HG02678 (cell line): ENCODE measurements around the gene ZNF85.
"Not testable (repeated sequence)": the region's sequence is repeated elsewhere in the genome, so short reads cannot be mapped to it uniquely, and the experiment has no call there.

Source experiments
- ATAC-seq: cut with Tn5 transposase; IDR thresholded peaks from one replicate; pipeline ENCODE4 v1.9.1; 2021; ENCODE audit warnings: mild to moderate bottlenecking, moderate library complexity; ENCODE audit not compliant: unreplicated experiment

ZNF85 gene

GRCh38 chr19:20923077-20923871, at the start of gene ZNF85:
ZNF85 (plus strand) TSS chr19:20923251; CDS start chr19:20923401, 150 bp downstream.
- peak; percentile 90 for ATAC-seq

- no peak for ATAC-seq
Measured at GRCh38 chr19:20879501-20879900, 43.5 kb upstream of the ZNF85 start.

- ATAC-seq = no peak
Measured at GRCh38 chr19:20912973-20913372, 10.1 kb upstream of the ZNF85 start.

DNA sequence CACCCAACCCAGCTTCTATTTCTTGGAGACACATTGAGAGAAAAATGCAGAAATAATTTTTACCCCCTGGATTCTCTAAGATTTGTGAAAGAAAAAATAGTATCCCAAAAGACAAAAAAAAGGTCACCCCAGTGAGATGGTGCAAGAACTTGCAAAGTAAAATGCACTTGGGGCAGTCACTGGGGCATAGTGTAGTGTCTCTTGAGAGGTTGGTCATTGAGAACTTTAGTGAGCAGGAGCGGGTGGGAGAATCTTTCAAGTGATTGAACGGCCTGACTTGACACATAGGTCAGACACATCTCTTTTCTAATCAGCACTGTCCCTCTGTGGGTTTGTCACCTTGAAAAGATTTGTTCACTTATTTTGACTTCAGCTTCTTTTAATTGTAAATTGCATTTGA, 2.4 kb downstream of the ZNF85 start:
- ATAC-seq = no peak

- no peak for ATAC-seq
Measured at GRCh38 chr19:20926796-20927195, 3.7 kb downstream of the ZNF85 start.

DNA sequence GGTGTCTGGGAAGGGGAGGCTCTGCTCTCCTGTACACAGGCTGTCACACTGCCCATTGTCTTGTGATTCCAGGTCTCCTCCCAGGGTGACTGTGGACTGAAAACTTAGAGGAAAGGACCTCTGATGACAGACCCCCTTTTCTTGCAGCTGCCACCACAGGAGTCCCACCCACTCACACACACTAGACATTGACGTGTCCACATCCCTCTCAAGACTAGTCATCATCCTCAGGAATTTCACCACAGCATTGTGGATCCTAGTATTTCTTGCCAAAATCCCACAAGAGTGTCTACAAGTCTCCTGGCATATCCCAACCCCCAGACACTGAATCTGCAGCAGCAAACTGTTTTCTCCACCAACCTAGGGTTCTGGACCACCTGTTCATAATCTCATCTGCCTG, 5.3 kb downstream of the ZNF85 start:
- no peak for ATAC-seq

DNA sequence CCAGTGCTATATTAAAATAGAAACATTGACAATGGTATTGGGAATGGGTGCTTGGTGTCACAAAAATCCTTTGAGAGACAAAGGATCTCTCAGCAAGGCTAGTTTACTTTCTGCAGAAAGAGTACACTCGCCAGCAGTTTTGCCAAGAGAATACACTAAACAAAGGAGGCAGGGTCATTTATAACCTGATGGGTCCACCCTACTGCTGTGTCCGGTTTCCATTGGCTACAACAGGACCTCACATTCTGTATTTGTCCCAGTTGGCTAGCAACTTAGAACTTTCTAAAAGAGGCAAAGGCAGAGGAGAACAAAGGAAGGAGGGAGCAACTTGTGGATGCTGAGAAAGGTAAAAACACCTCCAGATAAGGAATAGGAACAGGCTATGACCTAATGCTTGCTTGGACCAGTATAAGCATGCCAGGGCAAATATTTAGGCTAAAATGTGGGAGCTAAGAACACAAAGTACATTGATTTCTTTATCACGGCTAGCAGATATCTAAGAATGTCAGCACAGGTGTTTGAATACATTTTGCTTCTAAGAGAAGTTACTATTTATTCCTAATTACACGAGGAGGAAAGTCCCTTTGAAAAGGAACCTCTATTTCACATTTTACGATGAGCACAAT, 13.4 kb downstream of the ZNF85 start:
- not testable (repeated sequence) for ATAC-seq

- not testable (repeated sequence) for ATAC-seq
Measured at GRCh38 chr19:20952561-20953095, 29.6 kb downstream of the ZNF85 start.

GRCh38 chr19:20964798-20965197, 41.7 kb downstream of the ZNF85 start:
- ATAC-seq = no peak

- no peak for ATAC-seq
Measured at GRCh38 chr19:20968092-20968491, 45.0 kb downstream of the ZNF85 start.

DNA sequence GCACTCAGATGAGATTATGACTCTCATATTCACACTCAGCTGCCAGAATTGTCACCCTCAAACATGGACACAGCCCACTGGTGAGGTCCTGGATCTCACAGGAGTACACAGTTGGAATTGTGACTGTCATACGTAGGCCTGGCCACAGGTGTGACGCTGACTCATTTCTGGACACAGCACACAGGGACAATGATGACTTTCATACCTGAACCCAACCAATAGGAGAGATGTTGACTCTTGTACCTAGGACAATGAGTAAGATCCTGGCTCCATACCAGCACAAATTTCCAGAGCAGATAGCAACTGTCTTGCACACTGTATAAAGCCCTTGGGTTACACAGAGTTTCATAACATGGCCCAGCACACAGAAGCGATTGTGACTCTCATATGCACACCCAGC, 46.4 kb downstream of the ZNF85 start:
- ATAC-seq = no peak

GRCh38 chr19:20969898-20970297, 46.8 kb downstream of the ZNF85 start:
- ATAC-seq = no peak

GRCh38 chr19:20992788-20993187, 69.7 kb downstream of the ZNF85 start:
- not testable (repeated sequence) for ATAC-seq

GRCh38 chr19:20999731-21000352, 76.8 kb downstream of the ZNF85 start:
- peak; percentile 91 for ATAC-seq
